ENCODE measurements around the gene IL1A.

IL1A gene

DNA sequence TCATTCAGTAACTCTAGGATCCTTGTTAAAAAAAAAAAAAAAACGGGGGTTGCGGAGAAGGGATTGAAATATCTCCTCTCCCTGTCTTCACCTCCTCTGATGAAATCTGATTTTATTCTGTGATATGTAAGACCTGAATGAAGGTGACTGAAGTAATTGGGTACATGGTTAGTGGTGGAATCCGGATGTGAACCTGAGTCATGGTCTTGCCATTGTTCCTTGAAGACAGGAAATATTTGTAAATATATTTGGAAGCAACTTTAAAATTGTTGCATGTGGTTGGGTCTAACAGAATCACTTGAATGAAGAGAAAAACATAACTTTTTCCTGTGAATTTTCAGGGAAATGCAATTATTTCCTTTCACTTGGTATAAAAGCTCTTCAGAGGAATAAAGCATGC lies 3.0 kb upstream of the IL1A start:
- Histone ChIP-seq H3K27ac (no peak overlapping the region), H3K4me2 (ENCODE audit: low read length) (no peak overlapping the region), H3K4me3 (ENCODE audit: low read depth, low read length) (no peak overlapping the region), H3K9ac (no peak overlapping the region), H3K36me3 (ENCODE audit: control insufficient read depth, insufficient read depth, low read length) (no peaks in the 10 kb centered on the region), H3K27me3 (ENCODE audit: control insufficient read depth, insufficient read depth, low read length) (no peaks in the 10 kb centered on the region), H3K9me3 (ENCODE audit: control insufficient read depth, low read length) (no peaks in the 10 kb centered on the region), H2AFZ (no peak overlapping the region), H3K4me1 (no peaks in the 10 kb centered on the region), H3K79me2 (no peaks in the 10 kb centered on the region)
- TF ChIP-seq, protein P1, sequence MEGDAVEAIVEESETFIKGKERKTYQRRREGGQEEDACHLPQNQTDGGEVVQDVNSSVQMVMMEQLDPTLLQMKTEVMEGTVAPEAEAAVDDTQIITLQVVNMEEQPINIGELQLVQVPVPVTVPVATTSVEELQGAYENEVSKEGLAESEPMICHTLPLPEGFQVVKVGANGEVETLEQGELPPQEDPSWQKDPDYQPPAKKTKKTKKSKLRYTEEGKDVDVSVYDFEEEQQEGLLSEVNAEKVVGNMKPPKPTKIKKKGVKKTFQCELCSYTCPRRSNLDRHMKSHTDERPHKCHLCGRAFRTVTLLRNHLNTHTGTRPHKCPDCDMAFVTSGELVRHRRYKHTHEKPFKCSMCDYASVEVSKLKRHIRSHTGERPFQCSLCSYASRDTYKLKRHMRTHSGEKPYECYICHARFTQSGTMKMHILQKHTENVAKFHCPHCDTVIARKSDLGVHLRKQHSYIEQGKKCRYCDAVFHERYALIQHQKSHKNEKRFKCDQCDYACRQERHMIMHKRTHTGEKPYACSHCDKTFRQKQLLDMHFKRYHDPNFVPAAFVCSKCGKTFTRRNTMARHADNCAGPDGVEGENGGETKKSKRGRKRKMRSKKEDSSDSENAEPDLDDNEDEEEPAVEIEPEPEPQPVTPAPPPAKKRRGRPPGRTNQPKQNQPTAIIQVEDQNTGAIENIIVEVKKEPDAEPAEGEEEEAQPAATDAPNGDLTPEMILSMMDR (IDR thresholded peaks at IDR 0.05) = no peak

DNA sequence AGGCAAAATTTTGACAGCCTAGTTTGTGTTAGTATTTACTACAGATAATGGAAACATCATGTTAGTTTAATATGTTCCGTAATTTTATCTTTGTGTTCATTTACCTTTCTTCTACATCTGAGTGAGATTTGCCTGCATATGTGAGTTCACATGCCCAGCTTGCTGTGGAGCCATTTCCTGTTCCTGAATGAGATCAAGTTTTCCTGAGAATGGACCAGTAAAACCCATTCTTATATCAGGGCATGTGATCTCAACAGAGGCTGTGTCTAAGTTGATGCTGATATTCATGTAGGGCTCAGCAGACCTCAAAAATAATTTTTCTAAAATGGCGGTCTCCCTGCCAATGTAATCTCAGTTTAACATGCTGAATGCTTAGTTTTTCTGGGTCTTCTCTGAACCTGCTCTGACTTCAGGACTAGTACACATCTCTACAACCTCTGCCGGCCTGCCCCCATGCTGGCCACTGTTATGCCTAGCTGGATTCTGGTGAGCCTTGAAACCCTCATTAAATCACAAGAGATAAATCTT lies 1.0 kb downstream of the IL1A start:
- no peak overlapping the region for H3K27ac ChIP-seq
- no peaks in the 10 kb centered on the region for H3K4me1 ChIP-seq
- no peak overlapping the region for H3K4me2 ChIP-seq (ENCODE audit: low read length)
- H3K4me3 ChIP-seq (ENCODE audit: low read depth, low read length) = no peak overlapping the region
- no peaks in the 10 kb centered on the region for H3K36me3 ChIP-seq (ENCODE audit: control insufficient read depth, insufficient read depth, low read length)
- H3K9me3 ChIP-seq (ENCODE audit: control insufficient read depth, low read length) = no peaks in the 10 kb centered on the region
- H2AFZ ChIP-seq = no peak overlapping the region
- no peak overlapping the region for H3K9ac ChIP-seq
- TF ChIP-seq, protein P1 (IDR thresholded peaks at IDR 0.05) = no peak
- no peaks in the 10 kb centered on the region for H3K27me3 ChIP-seq (ENCODE audit: control insufficient read depth, insufficient read depth, low read length)
- no peaks in the 10 kb centered on the region for H3K79me2 ChIP-seq

DNA sequence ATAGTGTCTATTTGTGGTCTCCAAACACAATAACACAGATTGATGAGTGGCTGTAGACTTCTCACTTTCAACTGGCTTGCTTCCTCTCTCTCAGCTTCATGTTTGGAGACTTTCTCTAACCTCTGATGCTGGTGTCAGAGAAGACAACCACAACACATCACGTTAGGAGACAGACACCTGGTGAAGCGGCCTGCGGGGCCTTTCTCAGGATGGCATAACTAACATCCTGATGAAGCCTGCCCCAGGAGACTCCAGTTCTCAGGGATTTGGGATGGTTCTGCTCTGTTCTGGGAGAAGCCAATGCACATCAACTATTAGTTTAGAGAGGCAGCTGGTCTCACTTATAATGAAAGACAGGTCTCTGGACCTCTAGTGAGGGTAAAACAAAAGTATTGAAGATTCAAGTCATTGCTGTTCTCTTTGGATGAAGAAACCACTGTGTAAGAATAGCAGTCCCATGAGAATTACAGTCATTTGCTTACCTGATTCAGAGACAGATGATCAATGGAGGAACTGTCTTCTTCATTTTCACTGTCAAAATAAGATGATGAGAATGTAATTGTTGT lies 2.0 kb downstream of the IL1A start:
- no peak overlapping the region for H3K4me2 ChIP-seq (ENCODE audit: low read length)
- H2AFZ ChIP-seq = no peak overlapping the region
- no peaks in the 10 kb centered on the region for H3K27me3 ChIP-seq (ENCODE audit: control insufficient read depth, insufficient read depth, low read length)
- no peaks in the 10 kb centered on the region for H3K79me2 ChIP-seq
- no peaks in the 10 kb centered on the region for H3K36me3 ChIP-seq (ENCODE audit: control insufficient read depth, insufficient read depth, low read length)
- no peaks in the 10 kb centered on the region for H3K4me1 ChIP-seq
- H3K9me3 ChIP-seq (ENCODE audit: control insufficient read depth, low read length) = no peaks in the 10 kb centered on the region
- no peak overlapping the region for H3K27ac ChIP-seq
- no peak overlapping the region for H3K9ac ChIP-seq
- no peak overlapping the region for H3K4me3 ChIP-seq (ENCODE audit: low read depth, low read length)
- TF ChIP-seq, protein P1 (IDR thresholded peaks at IDR 0.05) = no peak

DNA sequence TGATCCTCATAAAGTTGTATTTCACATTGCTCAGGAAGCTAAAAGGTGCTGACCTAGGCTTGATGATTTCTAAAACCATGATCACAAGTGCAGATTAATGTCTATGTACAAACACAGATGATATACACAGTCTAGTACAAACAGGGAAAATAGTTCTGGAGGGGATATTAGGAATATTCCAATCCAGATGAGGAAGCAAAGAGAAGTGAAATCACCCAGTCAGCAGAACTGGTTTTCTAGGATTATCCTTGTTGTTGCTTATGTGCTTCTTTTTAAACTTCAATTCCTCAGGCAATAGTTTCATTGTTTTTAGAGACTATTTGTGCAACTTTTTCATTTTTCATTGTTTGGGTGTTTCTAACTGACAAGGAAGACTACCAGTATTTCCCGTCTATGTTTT lies 4.7 kb downstream of the IL1A start:
- Histone ChIP-seq H3K4me2 (ENCODE audit: low read length) (no peak overlapping the region), H3K79me2 (no peaks in the 10 kb centered on the region), H3K4me1 (no peaks in the 10 kb centered on the region), H3K9ac (no peak overlapping the region), H3K9me3 (ENCODE audit: control insufficient read depth, low read length) (no peaks in the 10 kb centered on the region), H3K36me3 (ENCODE audit: control insufficient read depth, insufficient read depth, low read length) (no peaks in the 10 kb centered on the region), H3K27ac (no peak overlapping the region), H3K4me3 (ENCODE audit: low read depth, low read length) (no peak overlapping the region), H3K27me3 (ENCODE audit: control insufficient read depth, insufficient read depth, low read length) (no peaks in the 10 kb centered on the region), H2AFZ (no peak overlapping the region)
- TF ChIP-seq, protein P1 (IDR thresholded peaks at IDR 0.05) = no peak

DNA sequence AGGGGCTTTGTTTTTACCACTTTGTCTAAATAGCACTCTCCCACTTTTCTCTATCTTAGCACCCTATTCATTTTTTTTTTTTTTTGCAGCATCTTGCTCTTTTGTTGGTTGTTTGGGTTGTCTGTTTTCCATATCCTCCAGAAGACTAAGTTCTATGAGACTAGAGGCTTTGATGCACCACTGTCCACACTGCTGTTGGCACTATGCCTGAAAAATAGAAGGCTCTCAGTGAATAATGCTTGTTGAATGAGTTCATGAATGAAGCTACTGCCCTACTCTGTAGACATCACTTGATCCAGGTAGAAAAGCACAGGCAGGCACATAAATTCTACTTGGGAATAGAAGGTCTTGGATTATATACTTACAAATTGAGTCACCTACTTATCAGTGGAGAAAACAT lies 7.3 kb downstream of the IL1A start:
- H3K4me2 ChIP-seq (ENCODE audit: low read length) = no peak overlapping the region
- H3K4me3 ChIP-seq (ENCODE audit: low read depth, low read length) = no peak overlapping the region
- H3K36me3 ChIP-seq (ENCODE audit: control insufficient read depth, insufficient read depth, low read length) = no peaks in the 10 kb centered on the region
- no peak overlapping the region for H2AFZ ChIP-seq
- no peaks in the 10 kb centered on the region for H3K4me1 ChIP-seq
- no peak overlapping the region for H3K27ac ChIP-seq
- H3K27me3 ChIP-seq (ENCODE audit: control insufficient read depth, insufficient read depth, low read length) = no peaks in the 10 kb centered on the region
- TF ChIP-seq, protein P1 (IDR thresholded peaks at IDR 0.05) = no peak
- H3K79me2 ChIP-seq = no peaks in the 10 kb centered on the region
- H3K9ac ChIP-seq = no peak overlapping the region
- H3K9me3 ChIP-seq (ENCODE audit: control insufficient read depth, low read length) = no peaks in the 10 kb centered on the region

All from parathyroid adenoma (tissue), 2 donors.